HG02588 (cell line): ENCODE measurements around the gene NID2.

Source experiments
- ATAC-seq: cut with Tn5 transposase; IDR thresholded peaks from one replicate; pipeline ENCODE4 v1.9.1; 2021; ENCODE audit warnings: mild to moderate bottlenecking, moderate library complexity; ENCODE audit not compliant: unreplicated experiment

The NID2 gene

GRCh38 chr14:52068615-52069306, at the start of gene NID2:
Gene NID2 (minus strand): TSS chr14:52069059. CDS start chr14:52068994, 65 bp downstream.
- no peak for ATAC-seq

GRCh38 chr14:52117111-52117832, 48.4 kb upstream of the NID2 start:
- no peak for ATAC-seq

- no peak for ATAC-seq
These were observed 46.4 kb upstream of the NID2 start for GRCh38 chr14:52115286-52115685.

GRCh38 chr14:52112336-52113018, 43.6 kb upstream of the NID2 start:
- no peak for ATAC-seq

GRCh38 chr14:52111583-52111982, 42.7 kb upstream of the NID2 start:
- ATAC-seq, result no peak

- ATAC-seq, result no peak
These were observed 41.7 kb upstream of the NID2 start for GRCh38 chr14:52110441-52111086.

GRCh38 chr14:52108823-52109222, 40.0 kb upstream of the NID2 start:
- ATAC-seq, result no peak

- no peak for ATAC-seq
These were observed 38.0 kb upstream of the NID2 start for GRCh38 chr14:52106840-52107239.

- ATAC-seq, result no peak
These were observed 34.6 kb upstream of the NID2 start for GRCh38 chr14:52103416-52103815.

GRCh38 chr14:52095794-52096193, 26.9 kb upstream of the NID2 start:
- ATAC-seq, result no peak

GRCh38 chr14:52095336-52095735, 26.5 kb upstream of the NID2 start:
- no peak for ATAC-seq

- no peak for ATAC-seq
These were observed 25.9 kb upstream of the NID2 start for GRCh38 chr14:52094546-52095271.

GRCh38 chr14:52091928-52092327, 23.1 kb upstream of the NID2 start:
- no peak for ATAC-seq

- no peak for ATAC-seq
These were observed 22.1 kb upstream of the NID2 start for GRCh38 chr14:52090936-52091335.

GRCh38 chr14:52089218-52089617, 20.4 kb upstream of the NID2 start:
- ATAC-seq, result no peak

- ATAC-seq, result no peak
These were observed 17.9 kb upstream of the NID2 start for GRCh38 chr14:52086711-52087110.

- ATAC-seq, result no peak
These were observed 14.0 kb upstream of the NID2 start for GRCh38 chr14:52082903-52083302.

GRCh38 chr14:52081964-52082363, 13.1 kb upstream of the NID2 start:
- no peak for ATAC-seq

GRCh38 chr14:52080808-52081755, 12.2 kb upstream of the NID2 start:
- no peak for ATAC-seq
